NCI-H2171 treated with DMSO at 0.1 percent for 48 hours (cell line): ENCODE data around the gene PKHD1.
"Not testable (repeated sequence)": the region's sequence is repeated elsewhere in the genome, so short reads cannot be mapped to it uniquely, and the experiment has no call there.

ENCODE experiments used
- DNase-seq: peaks from one replicate; lab custom pipeline; 2025; lab: John Stamatoyannopoulos, UW

The PKHD1 gene

DNA sequence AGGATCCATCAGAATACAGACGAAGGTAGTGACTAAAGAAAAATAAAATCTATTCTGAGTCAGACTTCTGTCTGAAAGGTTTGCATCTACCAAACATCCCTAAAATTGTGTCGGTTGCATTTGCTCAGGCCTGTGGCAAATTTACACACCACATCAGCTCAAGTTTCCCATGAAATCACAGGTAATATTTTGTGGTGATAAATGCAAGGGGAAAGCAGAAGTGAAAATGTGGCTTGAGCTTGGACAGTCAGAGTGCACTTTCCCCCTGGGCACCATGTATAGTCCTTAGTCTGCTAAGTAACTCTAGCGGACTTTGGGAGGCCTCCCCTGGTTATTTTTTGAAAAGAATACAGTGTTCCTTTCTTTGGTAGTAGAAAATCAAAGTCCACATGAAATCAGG is 159.1 kb downstream of the PKHD1 start:
- no peak for DNase-seq

DNA sequence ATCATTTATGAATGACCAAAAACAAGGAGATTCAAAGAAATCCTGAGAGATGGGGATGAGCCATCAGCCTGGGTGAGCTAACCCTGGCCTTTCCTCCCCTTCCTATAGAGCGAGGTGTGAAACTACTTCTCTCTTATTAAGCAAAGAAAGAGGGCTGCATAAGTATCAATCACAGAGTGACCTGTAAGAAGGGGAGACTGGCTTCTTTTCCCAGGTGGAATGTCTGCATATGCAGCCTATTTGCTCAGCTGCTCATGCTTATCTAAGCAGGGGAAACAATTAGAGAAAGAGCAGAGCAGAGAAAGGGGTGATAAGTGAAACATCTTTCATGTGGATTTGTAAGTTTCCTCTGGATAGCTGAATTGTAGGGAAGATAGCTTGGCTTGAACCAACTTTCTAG is 160.0 kb downstream of the PKHD1 start:
- DNase-seq, result no peak

GRCh38 chr6:51926125-51926524 is 161.3 kb downstream of the PKHD1 start:
- DNase-seq, result no peak

GRCh38 chr6:51922479-51922878 is 164.9 kb downstream of the PKHD1 start:
- DNase-seq, result not testable (repeated sequence)

GRCh38 chr6:51918347-51918746 is 169.1 kb downstream of the PKHD1 start:
- DNase-seq, result not testable (repeated sequence)

GRCh38 chr6:51915098-51915497 is 172.3 kb downstream of the PKHD1 start:
- DNase-seq, result no peak

GRCh38 chr6:51913265-51913664 is 174.1 kb downstream of the PKHD1 start:
- no peak for DNase-seq

DNA sequence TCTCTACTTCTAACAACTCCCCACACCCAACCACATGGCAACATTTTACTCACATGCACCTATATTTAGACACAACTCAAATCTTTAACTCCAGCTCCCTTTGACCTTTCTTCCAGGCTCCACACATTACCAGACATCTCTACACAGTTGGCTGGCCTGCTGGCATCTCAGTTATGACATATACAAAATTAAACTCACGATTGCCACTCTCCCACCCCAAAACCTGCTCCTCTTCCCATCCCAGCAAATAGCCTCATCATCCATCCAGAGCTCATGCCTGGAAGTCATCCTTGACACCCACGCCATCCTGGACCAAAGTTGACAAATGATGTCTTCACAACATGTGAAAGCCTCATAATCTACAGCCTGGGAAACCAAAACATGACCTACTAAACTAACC is 176.6 kb downstream of the PKHD1 start:
- no peak for DNase-seq

GRCh38 chr6:51908243-51908642 is 179.2 kb downstream of the PKHD1 start:
- DNase-seq, result no peak

DNA sequence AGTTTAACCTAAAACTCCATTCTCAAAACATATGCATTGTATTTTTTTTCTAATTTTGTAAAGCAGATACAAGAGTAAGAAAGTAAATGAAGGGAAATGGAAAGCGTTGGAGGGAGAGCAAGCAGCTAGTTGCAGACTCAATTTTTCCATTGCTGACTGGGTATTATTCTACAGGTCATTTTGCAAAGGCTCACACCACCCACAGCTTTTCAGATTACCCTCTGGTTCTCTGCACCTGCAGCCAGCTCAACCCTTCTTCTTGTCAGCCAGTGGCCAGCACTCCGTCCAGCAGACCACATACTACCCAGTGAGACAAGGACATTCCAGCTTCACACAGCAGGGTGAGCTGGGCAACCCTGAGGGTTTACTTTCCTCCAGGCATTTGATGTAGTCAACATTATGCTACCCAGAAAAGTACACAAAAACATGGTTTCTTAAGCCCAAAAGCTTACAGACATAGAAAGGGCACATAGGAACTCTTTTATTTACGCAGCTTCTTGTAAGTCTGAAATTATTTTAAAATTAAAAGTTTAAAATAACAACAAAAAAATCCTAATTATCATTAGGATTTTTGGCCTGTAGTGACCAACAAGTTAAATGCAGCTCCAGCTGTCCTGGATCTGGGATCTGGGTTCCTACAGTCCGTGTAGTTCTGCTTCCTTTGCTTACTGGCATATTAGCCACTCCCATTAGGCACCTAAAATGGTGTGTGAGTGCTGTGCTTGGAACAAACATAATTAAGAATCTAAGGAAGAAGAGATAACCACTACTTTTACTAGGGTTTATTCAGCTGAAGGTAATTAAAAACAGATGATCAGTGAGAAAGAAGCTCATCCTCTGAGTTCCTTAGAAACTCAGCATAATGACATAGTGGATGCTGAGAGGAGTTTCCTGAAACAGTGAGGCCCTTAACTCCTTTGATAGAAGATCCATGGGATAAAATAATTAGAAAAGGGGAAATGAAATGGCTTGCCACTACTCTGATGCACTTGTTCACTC is 185.3 kb downstream of the PKHD1 start:
- no peak for DNase-seq

- no peak for DNase-seq
Observed at GRCh38 chr6:51893366-51893765, 194.0 kb downstream of the PKHD1 start.

- DNase-seq, result no peak
Observed at GRCh38 chr6:51892750-51893149, 194.7 kb downstream of the PKHD1 start.

DNA sequence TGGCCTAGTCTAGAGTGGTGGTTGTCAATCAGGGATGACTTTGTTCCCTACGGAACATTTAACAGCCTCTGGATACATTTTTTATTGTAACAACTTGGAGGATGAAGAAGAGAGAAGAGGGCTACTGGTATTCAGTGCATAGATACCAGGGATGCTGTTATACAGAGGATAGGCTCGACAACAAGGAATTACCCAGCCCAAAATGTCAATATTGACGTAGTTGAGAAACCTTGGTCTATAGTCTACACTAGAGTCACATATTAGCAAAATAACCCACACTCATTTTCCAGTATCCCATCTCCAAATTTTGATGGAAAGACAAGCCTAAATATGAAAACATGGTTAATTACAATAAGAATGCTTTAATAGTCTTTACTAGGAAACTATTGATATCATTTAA is 195.1 kb downstream of the PKHD1 start:
- no peak for DNase-seq

- DNase-seq, result no peak
Observed at GRCh38 chr6:51891784-51892183, 195.6 kb downstream of the PKHD1 start.

DNA sequence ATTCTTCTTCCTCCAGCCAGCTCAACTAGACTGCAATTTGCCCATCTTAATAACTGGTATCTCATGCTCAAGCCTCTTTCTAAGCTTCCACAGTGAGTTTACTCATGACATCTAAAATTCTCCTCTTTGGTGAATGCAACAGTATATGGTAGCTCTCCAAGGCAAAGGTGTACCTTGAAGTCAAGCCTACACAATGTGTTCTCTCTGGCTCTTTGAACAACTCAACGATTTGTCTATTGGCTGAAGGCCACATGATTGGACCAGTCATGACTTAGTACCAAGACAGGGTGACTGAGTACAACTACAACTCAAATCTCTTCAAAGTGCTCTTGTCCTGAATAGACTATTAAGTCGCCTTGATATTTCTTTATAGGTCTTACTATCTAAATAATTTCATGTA is 199.6 kb downstream of the PKHD1 start:
- no peak for DNase-seq

- no peak for DNase-seq
Observed at GRCh38 chr6:51885957-51886356, 201.5 kb downstream of the PKHD1 start.

DNA sequence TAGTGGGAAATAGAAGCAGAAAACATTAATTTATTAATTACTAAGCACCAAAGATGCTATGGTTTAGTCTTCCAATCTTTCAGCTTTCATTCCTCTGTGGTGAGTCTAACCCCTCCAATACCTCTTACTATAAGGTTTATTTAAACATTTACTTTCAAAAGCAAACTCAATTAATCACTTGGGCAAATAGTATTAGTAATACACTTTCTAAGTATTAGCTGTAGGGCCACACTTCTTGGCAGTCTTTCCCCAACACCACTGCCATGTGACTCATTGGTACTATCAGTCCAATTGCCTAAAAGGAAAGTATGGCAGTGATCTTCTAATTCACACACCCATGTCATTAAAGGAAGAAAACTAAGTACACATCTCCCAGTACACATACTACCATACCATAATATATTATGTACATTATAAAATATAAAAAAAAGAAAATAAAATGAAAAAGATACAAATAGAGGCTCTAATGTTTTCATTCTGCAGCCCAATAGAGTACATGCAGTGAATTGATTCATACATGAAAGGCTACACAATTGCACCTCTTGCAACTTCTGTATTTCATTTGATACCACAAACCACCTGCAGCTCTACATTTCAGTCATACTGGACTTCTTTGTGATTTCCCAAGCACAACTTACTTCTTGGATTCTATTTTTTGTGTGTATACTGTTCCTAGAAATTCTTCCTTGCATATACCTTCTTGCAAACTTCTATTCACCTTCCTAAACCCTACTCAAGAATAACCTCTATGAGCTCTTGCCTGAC is 218.6 kb downstream of the PKHD1 start:
- DNase-seq, result no peak

DNA sequence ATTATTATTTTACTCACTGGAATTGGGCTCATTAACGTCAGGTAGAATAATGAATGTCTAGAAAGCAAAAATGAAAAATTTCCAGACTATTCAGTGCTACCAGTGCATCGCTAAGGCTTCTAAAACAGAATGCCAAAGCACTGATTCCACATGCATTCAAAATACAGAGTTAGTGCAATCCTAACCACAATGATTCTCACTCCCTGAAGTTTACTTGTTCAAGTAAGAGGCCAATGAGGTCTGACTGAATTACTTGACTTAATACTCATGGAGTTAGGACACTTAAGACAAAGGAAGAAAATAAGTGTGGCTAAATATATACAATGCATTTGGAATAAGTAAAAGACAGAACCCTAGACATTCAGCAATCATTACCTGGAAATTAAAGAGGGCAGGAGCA is 220.5 kb downstream of the PKHD1 start:
- no peak for DNase-seq

DNA sequence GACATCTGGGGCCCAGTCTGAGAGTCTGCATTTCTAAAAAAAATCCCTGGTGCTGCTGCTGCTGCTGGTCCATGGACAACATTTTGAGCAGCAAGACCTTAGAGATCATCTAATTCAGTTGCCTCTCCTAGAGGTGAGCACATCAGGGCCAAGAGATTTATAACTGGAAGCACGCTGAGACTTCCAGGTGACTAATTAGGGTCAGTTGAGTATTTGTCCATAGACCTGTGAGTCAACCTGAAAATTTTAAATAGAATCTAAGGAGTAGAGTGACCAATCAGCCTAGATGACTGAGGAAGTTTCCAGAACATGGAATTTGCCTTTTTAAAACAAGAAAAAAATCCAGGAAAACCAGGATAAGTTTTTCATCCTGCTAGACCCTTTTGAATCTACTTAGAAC is 221.4 kb downstream of the PKHD1 start:
- no peak for DNase-seq

DNA sequence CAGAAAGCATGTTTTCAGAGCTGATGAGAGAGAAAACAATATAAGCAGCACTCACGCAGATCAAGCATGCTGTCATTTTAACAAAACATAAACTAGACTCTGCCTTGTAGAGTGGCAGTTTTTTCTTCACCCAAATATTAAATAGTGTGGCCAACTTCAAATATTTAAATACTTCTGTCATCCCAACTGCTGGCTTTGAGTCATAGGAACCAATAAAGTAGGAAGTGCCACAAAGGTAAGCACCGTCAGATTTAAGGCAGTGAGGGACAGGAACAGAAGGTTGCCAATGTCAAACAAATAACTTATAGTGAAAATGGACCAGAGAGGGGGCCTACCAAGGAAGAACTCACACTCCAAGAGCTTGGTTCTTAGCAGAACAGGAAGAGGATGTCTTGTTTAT is 222.2 kb downstream of the PKHD1 start:
- DNase-seq, result no peak

- no peak for DNase-seq
Observed at GRCh38 chr6:51857134-51857533, 230.3 kb downstream of the PKHD1 start.

DNA sequence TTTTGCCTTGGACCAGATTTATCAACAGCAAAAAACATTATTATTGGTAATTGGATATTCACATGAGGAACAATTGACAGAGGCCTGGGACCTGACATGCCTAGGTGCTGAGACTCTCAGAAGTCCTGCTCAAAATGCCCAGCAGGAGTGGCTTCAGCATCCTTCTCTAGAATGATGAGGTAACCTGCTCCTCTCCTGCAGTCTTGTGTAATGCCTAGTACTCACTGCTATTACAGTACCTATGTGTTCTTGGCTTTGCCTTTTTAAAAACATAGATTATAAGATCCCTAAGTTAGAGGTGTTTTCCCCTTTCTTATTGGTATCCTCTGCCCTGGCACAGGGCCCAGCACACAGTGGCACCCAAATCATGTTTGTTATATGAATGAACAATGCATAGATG is 230.9 kb downstream of the PKHD1 start:
- DNase-seq, result no peak
